ENCODE data around the gene CCT6B.

The CCT6B gene

DNA sequence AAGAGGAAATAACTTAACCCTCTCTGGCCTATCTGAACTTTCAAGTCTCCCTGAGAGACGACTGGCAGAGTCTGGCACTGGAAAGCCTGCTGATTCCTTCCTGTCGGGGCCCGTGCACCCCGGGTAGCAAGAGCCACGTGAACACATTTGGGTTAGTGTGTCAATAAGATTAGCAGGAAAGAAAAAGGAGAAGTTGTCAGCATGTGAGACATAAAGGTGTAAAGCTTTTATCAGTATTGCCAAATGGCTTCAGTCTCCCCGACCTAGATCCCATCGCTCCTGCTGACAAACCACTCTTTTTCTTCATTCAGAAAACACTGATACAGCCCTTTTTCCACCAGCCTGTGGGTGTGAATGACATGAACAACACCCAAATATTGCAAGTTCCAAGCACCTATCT, 74.4 kb downstream of the CCT6B start:
- DNase-seq (ENCODE audit: low read depth, low spot score) = no peak

DNA sequence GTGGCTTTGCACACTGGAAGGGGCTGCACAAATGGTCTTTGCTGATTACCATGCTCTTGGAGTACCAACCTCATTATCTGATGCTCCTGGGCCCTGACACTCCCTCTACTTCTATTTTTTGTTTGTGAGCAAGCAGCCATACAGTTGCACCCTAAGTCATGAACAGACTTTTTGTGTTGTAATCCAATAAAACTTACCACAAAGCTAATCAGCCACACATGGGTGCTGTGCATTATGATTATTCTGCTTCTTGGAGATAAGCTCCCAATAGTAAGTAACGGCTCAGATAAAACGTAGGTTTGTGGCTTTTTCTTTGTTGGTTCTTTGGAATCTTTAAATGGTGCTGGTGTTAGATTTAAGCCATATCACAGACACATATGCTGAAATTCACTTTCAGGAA, 76.2 kb downstream of the CCT6B start:
- no peak for DNase-seq (ENCODE audit: low read depth, low spot score)

DNA sequence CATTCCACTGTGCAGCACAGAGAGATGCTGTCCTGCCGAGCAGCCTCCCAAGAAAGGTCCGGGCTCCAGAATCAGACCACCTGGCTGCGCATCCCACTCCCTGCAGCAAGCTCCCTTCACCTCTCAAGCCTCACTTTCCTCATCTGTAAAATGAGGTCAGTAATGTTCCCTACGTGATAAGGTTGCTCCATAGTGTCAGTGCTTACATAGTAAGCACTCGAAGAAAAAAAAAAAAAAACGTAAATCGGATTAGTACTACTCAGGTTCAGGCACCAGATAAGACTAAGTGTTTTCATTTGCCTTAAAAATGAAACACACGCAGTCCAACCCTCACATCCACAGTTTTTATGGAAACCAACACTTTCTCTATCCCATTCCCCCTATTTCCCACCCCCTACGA, 76.7 kb downstream of the CCT6B start:
- no peak for DNase-seq (ENCODE audit: low read depth, low spot score)

DNA sequence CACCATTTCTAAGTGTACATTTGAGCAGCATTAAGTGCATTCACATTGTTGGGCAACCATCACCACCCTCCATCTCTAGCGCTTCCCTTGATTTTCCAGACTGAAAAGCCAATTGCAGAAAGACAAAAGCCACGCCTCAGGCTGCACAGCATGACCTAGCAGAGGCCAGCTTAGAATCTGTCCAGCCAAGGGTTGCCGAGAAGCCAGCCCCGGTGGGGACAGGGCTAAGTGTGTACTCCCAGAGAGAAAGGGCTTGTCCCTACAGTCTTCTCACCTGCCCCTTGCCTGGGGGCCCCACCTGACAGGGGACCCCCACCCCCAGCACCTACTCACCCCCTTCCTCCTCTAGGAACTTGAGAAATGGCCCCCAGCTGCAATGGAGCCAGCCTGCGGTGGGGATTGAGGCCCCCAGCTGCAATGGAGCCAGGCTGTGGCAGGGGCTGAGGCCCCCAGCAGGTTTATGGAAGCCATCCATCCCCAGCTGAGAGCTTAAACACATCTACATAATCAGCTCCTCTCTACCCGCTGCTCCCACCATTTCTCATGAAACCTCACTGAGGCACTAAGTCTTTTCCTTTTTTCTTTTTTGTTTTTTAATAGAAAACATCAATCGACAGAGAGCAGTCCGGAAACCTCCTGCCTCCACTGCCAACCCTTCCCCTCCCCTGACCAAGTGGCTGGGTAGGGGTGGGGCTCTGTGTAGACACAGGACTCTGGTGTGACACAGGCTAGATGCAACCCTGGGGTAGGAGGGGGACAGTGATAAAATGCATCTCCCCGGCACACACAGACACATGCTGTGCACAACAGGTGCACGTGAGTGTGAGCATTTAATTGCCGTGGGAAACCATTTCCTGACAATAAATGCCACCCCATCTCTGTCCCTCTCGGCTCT, 77.9 kb downstream of the CCT6B start:
- DNase-seq (ENCODE audit: low read depth, low spot score) = no peak

DNA sequence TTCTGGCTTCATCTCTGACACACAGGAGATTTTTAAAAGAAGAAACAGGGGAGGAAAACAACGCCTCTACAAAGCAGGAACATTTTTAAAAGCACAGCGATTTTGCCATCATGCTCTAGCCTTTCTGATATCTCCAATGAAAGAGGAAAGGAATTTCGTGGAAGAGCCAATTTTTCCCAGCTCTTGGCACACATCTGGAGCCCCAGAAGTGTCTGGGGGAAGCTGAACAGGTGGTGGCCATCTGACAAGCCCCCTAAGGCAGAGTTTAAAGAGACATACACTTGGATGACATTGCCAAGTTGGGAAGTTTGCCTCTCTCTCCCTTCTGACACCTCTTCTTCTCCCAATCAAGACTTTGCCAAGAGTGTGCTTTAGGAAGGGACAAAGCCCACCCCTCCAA, 82.1 kb downstream of the CCT6B start:
- no peak for DNase-seq (ENCODE audit: low read depth, low spot score)

Measured in astrocyte of the hippocampus (primary cell).